HG02571 (cell line): ENCODE data around the gene ATP9B.
"Not testable (repeated sequence)": the region's sequence is repeated elsewhere in the genome, so short reads cannot be mapped to it uniquely, and the experiment has no call there.

ENCODE experiments used
- ATAC-seq: cut with Tn5 transposase; IDR thresholded peaks from one replicate; pipeline ENCODE4 v1.9.1; 2021; ENCODE audit warnings: mild to moderate bottlenecking, moderate library complexity; ENCODE audit not compliant: unreplicated experiment

ATP9B gene

GRCh38 chr18:79274823-79275222 is 205.6 kb downstream of the ATP9B start:
- ATAC-seq: no peak

GRCh38 chr18:79275461-79275860 is 206.3 kb downstream of the ATP9B start:
- ATAC-seq: no peak

- peak; percentile 69 for ATAC-seq
Observed at GRCh38 chr18:79275992-79276391, 206.8 kb downstream of the ATP9B start.

- no peak for ATAC-seq
Observed at GRCh38 chr18:79278896-79279295, 209.7 kb downstream of the ATP9B start.

- no peak for ATAC-seq
Observed at GRCh38 chr18:79283131-79283810, 214.1 kb downstream of the ATP9B start.

GRCh38 chr18:79283929-79284328 is 214.7 kb downstream of the ATP9B start:
- ATAC-seq: no peak

- not testable (repeated sequence) for ATAC-seq
Observed at GRCh38 chr18:79285191-79285590, 216.0 kb downstream of the ATP9B start.

GRCh38 chr18:79290409-79290808 is 221.2 kb downstream of the ATP9B start:
- not testable (repeated sequence) for ATAC-seq

- no peak for ATAC-seq
Observed at GRCh38 chr18:79290876-79291275, 221.7 kb downstream of the ATP9B start.

- ATAC-seq: no peak
Observed at GRCh38 chr18:79294235-79294634, 225.0 kb downstream of the ATP9B start.

- ATAC-seq: no peak
Observed at GRCh38 chr18:79299272-79299671, 230.1 kb downstream of the ATP9B start.

GRCh38 chr18:79299711-79300110 is 230.5 kb downstream of the ATP9B start:
- ATAC-seq: no peak

- no peak for ATAC-seq
Observed at GRCh38 chr18:79300413-79300812, 231.2 kb downstream of the ATP9B start.

- no peak for ATAC-seq
Observed at GRCh38 chr18:79302120-79302519, 232.9 kb downstream of the ATP9B start.

GRCh38 chr18:79305911-79306310 is 236.7 kb downstream of the ATP9B start:
- ATAC-seq: no peak

GRCh38 chr18:79309614-79310358 is 240.6 kb downstream of the ATP9B start:
- ATAC-seq: no peak

GRCh38 chr18:79314838-79315388 is 245.7 kb downstream of the ATP9B start:
- ATAC-seq: no peak

GRCh38 chr18:79315596-79315995 is 246.4 kb downstream of the ATP9B start:
- no peak for ATAC-seq

- no peak for ATAC-seq
Observed at GRCh38 chr18:79317703-79318102, 248.5 kb downstream of the ATP9B start.

- no peak for ATAC-seq
Observed at GRCh38 chr18:79318142-79318673, 249.0 kb downstream of the ATP9B start.

GRCh38 chr18:79320216-79320850 is 251.1 kb downstream of the ATP9B start:
- no peak for ATAC-seq
